Loucy (cell line): ENCODE measurements around the gene ADGRL4.

Experiments
- H2AFZ ChIP-seq: fragments of 200-600 bp; sonication (generic); 2 replicates; pipeline ENCODE4 v1.6.0; 2016; ENCODE audit warnings: antibody characterized with exemption, mild to moderate bottlenecking, low read length, moderate library complexity
- H3F3A ChIP-seq: fragments of 200-600 bp; 2 replicates; pipeline ENCODE4 v1.6.0; 2016; ENCODE audit warnings: antibody characterized with exemption, low read depth, mild to moderate bottlenecking
- H3K27me3 ChIP-seq: fragments of 200-600 bp; sonication (generic); 2 replicates; pipeline ENCODE4 v1.6.1; 2014; ENCODE audit warnings: low read length, mild to moderate bottlenecking; ENCODE audit not compliant: insufficient read depth, poor library complexity, severe bottlenecking
- H3K36me3 ChIP-seq: fragments of 200-600 bp; sonication (generic); 2 replicates; pipeline ENCODE4 v1.6.1; 2016; ENCODE audit warnings: low read length; ENCODE audit not compliant: insufficient read depth
- H3K4me1 ChIP-seq: fragments of 200-600 bp; sonication (generic); 2 replicates; pipeline ENCODE4 v1.5.1; 2014; ENCODE audit warnings: low read length, mild to moderate bottlenecking; ENCODE audit not compliant: insufficient read depth, poor library complexity, severe bottlenecking
- H3K4me2 ChIP-seq: fragments of 200-600 bp; sonication (generic); 2 replicates; pipeline ENCODE4 v1.6.0; 2014; ENCODE audit warnings: antibody characterized with exemption, low read length, low read depth, mild to moderate bottlenecking; ENCODE audit not compliant: poor library complexity, severe bottlenecking
- H3K4me3 ChIP-seq: fragments of 200-600 bp; sonication (generic); 2 replicates; pipeline ENCODE4 v1.5.1; 2014; ENCODE audit warnings: low read length, mild to moderate bottlenecking, mixed read lengths; ENCODE audit not compliant: poor library complexity, severe bottlenecking
- H3K79me2 ChIP-seq: fragments of 200-600 bp; sonication (generic); 2 replicates; pipeline ENCODE4 v1.6.1; 2014; ENCODE audit warnings: low read length; ENCODE audit not compliant: insufficient read depth
- H3K9ac ChIP-seq: fragments of 200-600 bp; sonication (generic); 2 replicates; pipeline ENCODE4 v1.6.0; 2014; ENCODE audit warnings: mild to moderate bottlenecking, low read depth, low read length, moderate library complexity; ENCODE audit not compliant: poor library complexity, severe bottlenecking
- H3K9me2 ChIP-seq: fragments of 200-600 bp; sonication (generic); replicated peaks from 2 replicates; pipeline ENCODE4 v1.6.1; 2016; ENCODE audit warnings: low read depth, low read length, mixed read lengths
- H3K9me3 ChIP-seq: fragments of 200-600 bp; sonication (generic); 2 replicates; pipeline ENCODE4 v1.6.1; 2014; ENCODE audit warnings: mild to moderate bottlenecking, antibody characterized with exemption, low read length, low read depth; ENCODE audit not compliant: insufficient read depth
- H4K20me1 ChIP-seq: fragments of 200-600 bp; sonication (generic); 2 replicates; pipeline ENCODE4 v1.6.0; 2014; ENCODE audit warnings: antibody characterized with exemption, low read length, mild to moderate bottlenecking; ENCODE audit not compliant: insufficient read depth, poor library complexity, severe bottlenecking
- CTCF ChIP-seq: fragments of 200-600 bp; sonication (generic); conservative IDR thresholded peaks from 2 replicates; pipeline ENCODE4 v1.5.1; 2014; ENCODE audit warnings: mild to moderate bottlenecking, antibody characterized with exemption, low read length
- EZH2phosphoT487 ChIP-seq: fragments of 200-600 bp; IDR thresholded peaks from 2 replicates; pipeline ENCODE4 v1.6.1; 2018; ENCODE audit warnings: antibody characterized with exemption, mild to moderate bottlenecking, moderate library complexity, borderline replicate concordance

ADGRL4 gene

GRCh38 chr1:79044974-79045650, 38.6 kb upstream of the ADGRL4 start:
- H3K4me1 ChIP-seq = no peaks in the 10 kb centered on the region
- H3K27me3 ChIP-seq = no peaks in the 10 kb centered on the region
- H3K4me3 ChIP-seq = no peak overlapping the region
- H3K9me3 ChIP-seq = no peaks in the 10 kb centered on the region
- no peaks in the 10 kb centered on the region for H3F3A ChIP-seq
- no peaks in the 10 kb centered on the region for H3K79me2 ChIP-seq
- no peak overlapping the region for H3K4me2 ChIP-seq
- no peak for TF ChIP-seq CTCF
- TF ChIP-seq EZH2phosphoT487 = no peak
- H3K36me3 ChIP-seq = no peaks in the 10 kb centered on the region
- H2AFZ ChIP-seq = no peak overlapping the region
- H3K9me2 ChIP-seq = no peaks in the 10 kb centered on the region
- no peak overlapping the region for H3K9ac ChIP-seq
- no peaks in the 10 kb centered on the region for H4K20me1 ChIP-seq

GRCh38 chr1:79043506-79043905, 37.0 kb upstream of the ADGRL4 start:
- H3K9me3 ChIP-seq = no peaks in the 10 kb centered on the region
- H3F3A ChIP-seq = no peaks in the 10 kb centered on the region
- H4K20me1 ChIP-seq = no peaks in the 10 kb centered on the region
- H3K4me2 ChIP-seq = no peak overlapping the region
- H3K9ac ChIP-seq = no peak overlapping the region
- no peak for TF ChIP-seq EZH2phosphoT487
- TF ChIP-seq CTCF = no peak
- H3K4me1 ChIP-seq = no peaks in the 10 kb centered on the region
- no peaks in the 10 kb centered on the region for H3K9me2 ChIP-seq
- no peaks in the 10 kb centered on the region for H3K36me3 ChIP-seq
- no peaks in the 10 kb centered on the region for H3K27me3 ChIP-seq
- no peaks in the 10 kb centered on the region for H3K79me2 ChIP-seq
- no peak overlapping the region for H2AFZ ChIP-seq
- H3K4me3 ChIP-seq = no peak overlapping the region

DNA sequence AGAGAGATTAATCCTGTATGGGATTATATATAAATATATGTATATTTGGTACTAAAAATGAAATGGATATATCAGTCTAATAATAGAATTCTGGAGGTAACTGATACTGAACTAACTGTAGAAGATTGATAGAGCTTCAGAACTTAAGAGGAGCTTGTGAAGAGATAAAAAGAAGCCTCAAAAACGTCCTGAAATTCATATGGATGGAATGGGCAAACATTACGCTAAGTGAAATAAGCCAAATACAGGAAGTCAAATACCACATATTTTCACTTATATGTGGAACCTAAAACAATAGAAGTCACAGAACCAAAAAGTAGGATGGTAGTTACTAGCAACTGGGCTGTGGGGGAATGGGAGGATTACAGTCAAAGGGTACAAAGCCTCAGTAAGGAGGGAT, 36.0 kb upstream of the ADGRL4 start:
- Histone ChIP-seq H3K79me2 (no peaks in the 10 kb centered on the region), H3F3A (no peaks in the 10 kb centered on the region), H3K9ac (no peak overlapping the region), H3K4me3 (no peak overlapping the region), H3K9me3 (no peaks in the 10 kb centered on the region), H4K20me1 (no peaks in the 10 kb centered on the region), H3K9me2 (no peaks in the 10 kb centered on the region), H3K4me1 (no peaks in the 10 kb centered on the region), H3K36me3 (no peaks in the 10 kb centered on the region), H2AFZ (no peak overlapping the region), H3K4me2 (no peak overlapping the region), H3K27me3 (no peaks in the 10 kb centered on the region)
- TF ChIP-seq EZH2phosphoT487 (no peak), CTCF (no peak)
